K562 (cell line): ENCODE data around the gene CTSH. TPM values are rescaled to one million over a fixed set of nuclear protein-coding genes. Genes with fewer than 3 reads are reported as not detected.
A peak's percentile ranks its signal among the peaks of the same experiment; 100 is the strongest.

Source experiments
- ATAC-seq: fragments of 200-7000 bp; cut with Tn5 transposase; 3 replicates; pipeline ENCODE4 v1.9.1; 2020; ENCODE audit warnings: moderate library complexity
- BruUV-seq: library from RNA; stranded (reverse); fragments of 400-500 nt; replicated peaks from 2 replicates; lab custom pipeline; 2021; lab: Mats Ljungman, UMichigan
- CTCF ChIA-PET: fragments of 300-600 bp; formaldehyde crosslinking; extraction: SDS; loops from one replicate; lab custom pipeline; 2021; ENCODE audit warnings: low intra/inter-chr PET ratio; lab: Yijun Ruan, JAX
- POLR2A ChIA-PET: fragments of 300-600, 350-650 bp; sonication (Branson Sonifier 250); formaldehyde crosslinking; extraction: SDS; loops from one replicate; lab custom pipeline; 2021; ENCODE audit warnings: antibody characterized with exemption, inconsistent platforms; lab: Yijun Ruan, JAX
- DNase-seq, 4 experiments: peaks; one replicate each; pipeline versions ENCODE4 v3.0.0 to v3.0.0-alpha.2; 2011 to 2018; ENCODE audit warnings: low spot score in 3 of 4, mixed read lengths in 3 of 4; ENCODE audit errors: extremely low read depth in 1 of 4
- FAIRE-seq: peaks from 2 replicates; lab custom pipeline; 2011; peaks lifted over from hg19 to GRCh38; lab: Jason Lieb, UNC
- H2AFZ ChIP-seq: 2 replicates; pipeline ENCODE4 v1.6.0; 2011; ENCODE audit warnings: low read depth, low read length, control low read depth, inconsistent platforms
- H3K27ac ChIP-seq: fragments of 200-600 bp; 3 replicates; pipeline ENCODE4 v1.8.0; 2011; ENCODE audit warnings: low read depth, mild to moderate bottlenecking, control low read depth, inconsistent platforms, low read length, moderate library complexity, mixed read lengths; ENCODE audit errors: extremely low read depth
- H3K27me3 ChIP-seq, 2 experiments: fragments of 300-600 bp in 1 of 2; 2 replicates in 1 of 2; 3 replicates in 1 of 2; pipeline versions ENCODE4 v1.6.0 to v1.8.0; 2011; ENCODE audit warnings: inconsistent platforms in 2 of 2, low read length in 2 of 2, mild to moderate bottlenecking in 1 of 2, mixed read lengths in 1 of 2, moderate library complexity in 1 of 2; ENCODE audit not compliant: control insufficient read depth in 2 of 2, insufficient read depth in 2 of 2
- H3K36me3 ChIP-seq: fragments of 300-600 bp; 3 replicates; pipeline ENCODE4 v1.8.0; 2011; ENCODE audit warnings: mild to moderate bottlenecking, low read length, inconsistent platforms; ENCODE audit not compliant: control insufficient read depth, insufficient read depth
- H3K4me1 ChIP-seq, 2 experiments: fragments of 200-600 bp in 1 of 2; replicated peaks in 1 of 2; 2 replicates in 1 of 2; 3 replicates in 1 of 2; pipeline versions ENCODE4 v1.5.1 to v1.8.0; 2011; ENCODE audit warnings: inconsistent platforms in 2 of 2, low read length in 2 of 2, mild to moderate bottlenecking in 1 of 2, mixed read lengths in 1 of 2, moderate library complexity in 1 of 2; ENCODE audit not compliant: control insufficient read depth in 2 of 2, insufficient read depth in 2 of 2
- H3K4me2 ChIP-seq: 2 replicates; pipeline ENCODE4 v1.6.1; 2011; ENCODE audit warnings: low read length, control low read depth, inconsistent platforms, mixed read lengths; ENCODE audit not compliant: insufficient read depth
- H3K4me3 ChIP-seq: fragments of 200-600 bp; sonication (generic), shearing (Covaris generic); 2 replicates; pipeline ENCODE4 v1.5.1; 2016; ENCODE audit warnings: control low read depth, inconsistent platforms
- H3K79me2 ChIP-seq: fragments of 200-600 bp; 3 replicates; pipeline ENCODE4 v1.8.0; 2011; ENCODE audit warnings: low read length, inconsistent platforms; ENCODE audit not compliant: control insufficient read depth, insufficient read depth
- H3K9ac ChIP-seq, 2 experiments: 2 replicates each; pipeline versions ENCODE4 v1.6.0 to v1.6.1; 2011; ENCODE audit warnings: low read depth in 2 of 2, low read length in 2 of 2, control low read depth in 1 of 2, inconsistent platforms in 1 of 2, mild to moderate bottlenecking in 1 of 2, mixed read lengths in 1 of 2; ENCODE audit not compliant: insufficient read depth in 1 of 2
- H3K9me1 ChIP-seq: one replicate; pipeline ENCODE4 v1.6.0; 2011; ENCODE audit warnings: inconsistent platforms, mild to moderate bottlenecking, low read length, moderate library complexity; ENCODE audit not compliant: control insufficient read depth, insufficient read depth
- H3K9me3 ChIP-seq: replicated peaks from 2 replicates; pipeline ENCODE4 v1.5.1; 2011; ENCODE audit warnings: low read depth, low read length, inconsistent platforms; ENCODE audit not compliant: control insufficient read depth, insufficient read depth
- H4K20me1 ChIP-seq: replicated peaks from 2 replicates; pipeline ENCODE4 v1.6.1; 2011; ENCODE audit warnings: low read length, inconsistent platforms, mixed read lengths; ENCODE audit not compliant: control insufficient read depth, insufficient read depth
- AFF1 ChIP-seq, 2 experiments: fragments of 450-650 bp; IDR thresholded peaks; 2 replicates each; pipeline ENCODE4 v1.6.1; 2018; ENCODE audit warnings: mild to moderate bottlenecking in 2 of 2, low read depth in 1 of 2; ENCODE audit not compliant: partially characterized antibody in 2 of 2
- CBX8 ChIP-seq: fragments of 200-600 bp; sonication (generic); IDR thresholded peaks from 2 replicates; pipeline ENCODE4 v1.6.1; 2012; ENCODE audit warnings: borderline replicate concordance, mixed run types, low read depth, mild to moderate bottlenecking, moderate library complexity, mixed read lengths, low read length, control low read depth, inconsistent platforms; ENCODE audit not compliant: poor library complexity, severe bottlenecking; ENCODE audit errors: extremely low read depth
- CGGBP1 ChIP-seq: fragments of 250-450 bp; sonication (Bioruptor Pico); IDR thresholded peaks from 2 replicates; pipeline ENCODE4 v1.9.0; 2021; ENCODE audit warnings: mild to moderate bottlenecking
- CREM ChIP-seq: IDR thresholded peaks from 2 replicates; pipeline ENCODE4 v1.6.1; 2014; ENCODE audit warnings: antibody characterized with exemption, low read depth
- DLX4 ChIP-seq: fragments of 250-450 bp; sonication (Bioruptor Pico); IDR thresholded peaks from 2 replicates; pipeline ENCODE4 v1.6.1; 2021; ENCODE audit warnings: mild to moderate bottlenecking
- HDAC1 ChIP-seq, 2 experiments: fragments of 450-650 bp; IDR thresholded peaks; 2 replicates each; pipeline ENCODE4 v1.6.1; 2016 to 2017; ENCODE audit warnings: inconsistent platforms in 1 of 2, mild to moderate bottlenecking in 1 of 2, moderate library complexity in 1 of 2
- HDAC6 ChIP-seq: IDR thresholded peaks from 2 replicates; pipeline ENCODE4 v1.6.1; 2012; ENCODE audit warnings: low read depth, mild to moderate bottlenecking, control low read depth, inconsistent platforms, low read length, moderate library complexity
- PHF8 ChIP-seq: fragments of 200-600 bp; sonication (generic); IDR thresholded peaks from 2 replicates; pipeline ENCODE4 v1.6.1; 2012; ENCODE audit warnings: mixed run types, mild to moderate bottlenecking, inconsistent platforms, low read length, moderate library complexity, borderline replicate concordance
- TAF15 ChIP-seq: fragments of 200-400 bp; formaldehyde crosslinking; IDR thresholded peaks from 2 replicates; pipeline ENCODE4 v1.6.1; 2017; ENCODE audit warnings: mild to moderate bottlenecking, low read depth, low read length, moderate library complexity
- U2AF2 ChIP-seq: fragments of 200-400 bp; formaldehyde crosslinking; optimal IDR thresholded peaks from 2 replicates; pipeline ENCODE3; 2017; ENCODE audit warnings: low read depth, mild to moderate bottlenecking, low read length
- ZFP1 ChIP-seq: fragments of 450-650 bp; formaldehyde crosslinking; IDR thresholded peaks from 2 replicates; pipeline ENCODE4 v1.4.0; 2020; ENCODE audit warnings: mild to moderate bottlenecking, mixed read lengths
- ZNF311 ChIP-seq: fragments of 250-450 bp; sonication (Bioruptor Pico); IDR thresholded peaks from 2 replicates; pipeline ENCODE4 v1.4.0; 2020; ENCODE audit warnings: mild to moderate bottlenecking, moderate library complexity
- ZNF324 ChIP-seq: fragments of 250-450 bp; sonication (Bioruptor Pico); IDR thresholded peaks from 2 replicates; pipeline ENCODE4 v1.4.0; 2020; ENCODE audit warnings: mild to moderate bottlenecking
- ZNF354B ChIP-seq: fragments of 250-450 bp; sonication (Bioruptor Pico); IDR thresholded peaks from 2 replicates; pipeline ENCODE4 v1.4.0; 2020
- ZNF395 ChIP-seq: fragments of 200-800 bp; sonication (Bioruptor generic); IDR thresholded peaks from 2 replicates; pipeline ENCODE4 v1.6.1; 2017; ENCODE audit warnings: missing genetic modification characterization, missing compliant biosample characterization
- ZNF766 ChIP-seq: fragments of 200-800 bp; sonication (Bioruptor generic); conservative IDR thresholded peaks from 2 replicates; pipeline ENCODE4 v1.6.1; 2016; ENCODE audit warnings: missing genetic modification characterization, missing compliant biosample characterization
- WGBS: fragments of 100-300 bp; shearing (Covaris generic); methylation state at CpG from one replicate; pipeline ENCODE4 v1.1.6; 2016; ENCODE audit warnings: low coverage, mixed read lengths; ENCODE audit not compliant: insufficient coverage; ENCODE audit errors: missing lambda C conversion rate; 5-methylcytosine and 5-hydroxymethylcytosine counted together
- in situ Hi-C: fragments of 300-500 bp; cut with MboI; formaldehyde crosslinking; loops from 4 replicates; pipeline ENCODE4 v1.15.0; 2018; ENCODE audit warnings: inconsistent platforms, mixed read lengths
- intact Hi-C: fragments of 100-400 bp; cut with micrococcal nuclease; formaldehyde crosslinking; loops from 2 replicates; pipeline ENCODE4 v1.14.2; 2022
- polyA plus RNA-seq, 8 experiments: library from polyadenylated mRNA; depleted of rRNA in 4 of 8; stranded (reverse) in 5 of 8; unstranded in 3 of 8; fragments of >200 nt; fragmentation: Nextera tagmentation in 2 of 8; fragmentation: Illumina TruSeq in 1 of 8; extraction: Ambion mirVana in 2 of 8; extraction: Trizol in 1 of 8; gene quantifications; 2 replicates each; pipeline versions ENCODE4 v1.2.1 to v1.2.3, GENCODE V29; 2011 to 2014; ENCODE audit warnings: inconsistent platforms in 1 of 8, missing spikeins in 1 of 8
- total RNA-seq, 7 experiments: library from RNA; depleted of rRNA in 6 of 7; stranded (reverse); fragments of >200 nt in 6 of 7; fragmentation: Illumina TruSeq in 2 of 7; extraction: Trizol in 2 of 7; gene quantifications; 2 replicates each; pipeline versions ENCODE4 v1.2.1 to v1.2.3, GENCODE V29; 2011 to 2021; ENCODE audit warnings: low replicate concordance in 1 of 7

CTSH gene
- total and polyA plus RNA-seq, 9 of the 15 experiments (the other 6 are each of a cell fraction or from before 2014, with no cell fraction given), result 15.0 to 462 (median 173) TPM

GRCh38 chr15:78934655-78935023 is 10.2 kb downstream of the CTSH start:
- CTCF ChIA-PET, result no interaction called here
- POLR2A ChIA-PET, result interaction anchor here (1.9 kb wide), 1 partner anchor 10 kb away, joined by 10 read pairs; the partner anchor contains the start of gene CTSH
- Histone ChIP-seq H3K4me3 (no peak overlapping the region), H2AFZ (no peak overlapping the region), H3K27me3 (no peaks in the 10 kb centered on the region), H3K79me2 (peaks cover 9% of the 10 kb centered on the region; the same call in 2 of the 3 replicates), H3K4me1 (peaks cover 26 to 34% of the 10 kb centered on the region in 2 experiments), H3K9ac (peak overlapping the region in 1 of 2 experiments; percentile 39; a peak in 1 of 4 replicates), H3K36me3 (peaks cover 78% of the 10 kb centered on the region; the same call in 2 of the 3 replicates), H4K20me1 (no peaks in the 10 kb centered on the region), H3K9me3 (no peaks in the 10 kb centered on the region), H3K9me1 (no peaks in the 10 kb centered on the region), H3K27ac (no peak overlapping the region), H3K4me2 (no peak overlapping the region)
- intact Hi-C loops (no loop called here), in situ Hi-C loops (no loop called here)
- no peak for ATAC-seq
- WGBS, result 82% methylated on average over 5 of the region's 5 CpGs
- DNase-seq, result no peak
- no TSS peak for BruUV-seq
- no peak for FAIRE-seq
- no peak for TF ChIP-seq CBX8
- TF ChIP-seq HDAC1 (IDR thresholded peaks at IDR 0.05), result no peak
- no peak for TF ChIP-seq HDAC6
- no peak for TF ChIP-seq ZNF766 (CRISPR knock-in tag)
- no peak for TF ChIP-seq ZNF324 (CRISPR knock-in tag)
- TF ChIP-seq ZNF311, result no peak
- no peak for TF ChIP-seq ZNF395 (CRISPR knock-in tag)
- no peak for TF ChIP-seq ZNF354B (CRISPR knock-in tag)
- no peak for TF ChIP-seq TAF15
- TF ChIP-seq ZFP1 (CRISPR knock-in tag), result no peak
- no peak for TF ChIP-seq AFF1 (IDR thresholded peaks at IDR 0.05; ENCODE audit: low read depth in 1 of 2, partially characterized antibody in 2 of 2)
- no peak for TF ChIP-seq U2AF2
- no peak for TF ChIP-seq CREM
- TF ChIP-seq DLX4 (CRISPR knock-in tag), result no peak
- no peak for TF ChIP-seq PHF8
- no peak for TF ChIP-seq CGGBP1
